Neuronal stem cell (in vitro differentiated cells): Measurements from ENCODE around the gene CEP97.
A peak's percentile ranks its signal among the peaks of the same experiment; 100 is the strongest.

Source experiments
- DNase-seq: peaks from one replicate; pipeline ENCODE4 v3.0.0-alpha.2; 2013; ENCODE audit warnings: low spot score
- H2AFZ ChIP-seq: one replicate; pipeline ENCODE4 v1.6.1; 2013; ENCODE audit warnings: mild to moderate bottlenecking, low read length, inconsistent platforms
- H2AK5ac ChIP-seq: 2 replicates; pipeline ENCODE4 v1.6.1; 2013; ENCODE audit warnings: low read depth, mild to moderate bottlenecking, inconsistent platforms, low read length, moderate library complexity, mixed read lengths
- H2BK120ac ChIP-seq: 2 replicates; pipeline ENCODE4 v1.6.1; 2013; ENCODE audit warnings: low read depth, mild to moderate bottlenecking, inconsistent platforms, low read length, moderate library complexity, mixed read lengths
- H2BK12ac ChIP-seq: one replicate; pipeline ENCODE4 v1.6.1; 2013; ENCODE audit warnings: low read length, inconsistent platforms
- H2BK15ac ChIP-seq: 2 replicates; pipeline ENCODE4 v1.6.1; 2013; ENCODE audit warnings: mild to moderate bottlenecking, low read length, inconsistent platforms, mixed read lengths
- H2BK5ac ChIP-seq: one replicate; pipeline ENCODE4 v1.6.1; 2013; ENCODE audit warnings: inconsistent platforms, mild to moderate bottlenecking, low read length, moderate library complexity
- H3K14ac ChIP-seq: one replicate; pipeline ENCODE4 v1.6.1; 2013; ENCODE audit warnings: low read length, inconsistent platforms
- H3K18ac ChIP-seq: 2 replicates; pipeline ENCODE4 v1.6.1; 2013; ENCODE audit warnings: low read length, inconsistent platforms
- H3K23ac ChIP-seq: 2 replicates; pipeline ENCODE4 v1.6.1; 2013; ENCODE audit warnings: low read depth, mild to moderate bottlenecking, mixed read lengths, low read length, inconsistent platforms; ENCODE audit not compliant: poor library complexity
- H3K27ac ChIP-seq: replicated peaks from 3 replicates; pipeline ENCODE4 v1.5.1; 2013; ENCODE audit warnings: low read length, inconsistent platforms
- H3K27me3 ChIP-seq, 3 experiments: 2 replicates each; pipeline ENCODE4 v1.6.1; 2013; ENCODE audit warnings: low read length in 3 of 3, mild to moderate bottlenecking in 2 of 3, inconsistent platforms in 1 of 3, low read depth in 1 of 3, mixed read lengths in 1 of 3, moderate library complexity in 1 of 3; ENCODE audit not compliant: control insufficient read depth in 3 of 3, insufficient read depth in 3 of 3
- H3K36me3 ChIP-seq, 2 donors: replicated peaks in 1 of 2; 2 replicates each; pipeline ENCODE4 v1.6.1; 2013; ENCODE audit warnings: low read length in 2 of 2; ENCODE audit not compliant: control insufficient read depth in 2 of 2, insufficient read depth in 2 of 2
- H3K4ac ChIP-seq: 2 replicates; pipeline ENCODE4 v1.6.1; 2013; ENCODE audit warnings: inconsistent platforms, mild to moderate bottlenecking, low read length, moderate library complexity
- H3K4me1 ChIP-seq, 2 donors: 1 replicate in 1 of 2; 2 replicates in 1 of 2; pipeline ENCODE4 v1.6.1; 2013; ENCODE audit warnings: low read length in 2 of 2, low read depth in 1 of 2; ENCODE audit not compliant: control insufficient read depth in 2 of 2, insufficient read depth in 1 of 2
- H3K4me2 ChIP-seq: one replicate; pipeline ENCODE4 v1.6.1; 2013; ENCODE audit warnings: mild to moderate bottlenecking, low read length, inconsistent platforms; ENCODE audit not compliant: insufficient read depth, poor library complexity, severe bottlenecking
- H3K4me3 ChIP-seq, 2 donors: 2 replicates each; pipeline ENCODE4 v1.5.1; 2013; ENCODE audit warnings: low read length in 2 of 2, mild to moderate bottlenecking in 2 of 2, inconsistent platforms in 1 of 2, moderate library complexity in 1 of 2
- H3K79me1 ChIP-seq: one replicate; pipeline ENCODE4 v1.6.1; 2013; ENCODE audit warnings: low read depth, mild to moderate bottlenecking, inconsistent platforms, low read length, moderate library complexity
- H3K9ac ChIP-seq: one replicate; pipeline ENCODE4 v1.6.1; 2013; ENCODE audit warnings: mild to moderate bottlenecking, low read depth, low read length, inconsistent platforms; ENCODE audit not compliant: poor library complexity
- H3K9me3 ChIP-seq, 2 donors: replicated peaks in 1 of 2; 2 replicates each; pipeline versions ENCODE3 to v1.6.1; 2013; ENCODE audit warnings: low read length in 2 of 2, mild to moderate bottlenecking in 2 of 2, inconsistent platforms in 1 of 2, low read depth in 1 of 2, mixed read lengths in 1 of 2, moderate library complexity in 1 of 2; ENCODE audit not compliant: control insufficient read depth in 2 of 2, insufficient read depth in 1 of 2
- H4K8ac ChIP-seq: one replicate; pipeline ENCODE4 v1.6.1; 2013; ENCODE audit warnings: low read depth, mild to moderate bottlenecking, inconsistent platforms, low read length, moderate library complexity
- H4K91ac ChIP-seq: one replicate; pipeline ENCODE4 v1.6.1; 2013; ENCODE audit warnings: low read length, low read depth, mild to moderate bottlenecking, inconsistent platforms; ENCODE audit not compliant: poor library complexity
- WGBS, 2 donors: extraction: QIAGEN DNeasy Blood & Tissue Kit; methylation state at CpG; one replicate each; pipeline ENCODE4 v1.1.7; 2013; ENCODE audit warnings: missing lambda C conversion rate in 2 of 2, mixed read lengths in 1 of 2; ENCODE audit not compliant: insufficient read length in 2 of 2, insufficient replicate concordance in 1 of 2; ENCODE audit errors: extremely low coverage in 2 of 2; 5-methylcytosine and 5-hydroxymethylcytosine counted together

CEP97 gene

DNA sequence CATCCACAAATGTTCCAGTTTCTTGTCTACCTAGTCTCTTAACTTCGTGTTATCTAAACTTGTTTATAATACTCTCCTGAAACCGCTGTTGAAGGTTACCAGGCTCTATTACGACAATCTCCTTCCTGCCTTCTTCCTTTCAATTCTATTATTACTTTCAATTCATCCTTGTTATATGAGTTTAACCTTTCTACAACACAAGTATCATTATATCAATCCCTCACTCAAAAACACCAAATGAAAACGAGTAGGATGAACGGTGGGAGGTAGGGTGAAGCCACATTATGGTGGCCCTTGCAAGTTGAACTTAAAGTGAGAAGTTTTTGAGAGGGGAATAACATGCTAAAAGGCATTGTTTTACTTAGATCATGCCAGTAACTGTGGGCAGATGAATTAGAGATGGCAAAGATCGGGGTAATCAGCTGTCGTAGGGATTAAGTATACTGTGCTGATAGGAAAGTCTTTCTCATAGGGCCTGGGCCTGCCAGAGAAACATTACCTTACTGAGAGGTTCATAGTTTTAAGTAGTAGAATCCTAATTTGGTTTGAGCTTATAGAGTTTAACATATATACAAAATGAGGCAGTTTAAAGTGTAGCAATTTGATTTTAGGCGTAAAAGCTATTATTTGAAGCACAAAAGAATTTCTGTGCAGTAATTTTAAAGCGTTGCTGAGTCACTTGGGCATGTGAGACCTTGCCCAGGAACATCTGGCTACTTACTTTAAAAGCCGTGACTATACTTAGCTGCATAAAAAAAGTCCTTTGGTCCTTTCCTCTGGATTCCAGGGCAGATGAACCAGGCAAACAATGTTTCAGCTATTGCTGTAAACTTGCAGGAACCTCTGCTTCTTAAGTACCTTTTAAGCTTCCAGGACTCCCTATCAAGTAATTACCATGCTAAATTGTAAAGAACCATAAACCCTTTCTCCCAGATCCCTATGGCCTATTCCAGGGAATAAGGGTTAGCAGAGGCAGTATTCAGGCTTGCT is 3.3 kb upstream of the CEP97 start:
- no peak overlapping the region for H3K14ac ChIP-seq
- no peak overlapping the region for H3K4ac ChIP-seq
- no peak overlapping the region for H3K4me3 ChIP-seq
- no peaks in the 10 kb centered on the region for H3K9me3 ChIP-seq
- H3K18ac ChIP-seq: no peak overlapping the region
- no peak overlapping the region for H2BK120ac ChIP-seq
- no peak overlapping the region for H3K27ac ChIP-seq
- WGBS, 2 donors: no CpG with 5 or more reads among the region's 10 CpGs
- no peak for DNase-seq
- H2BK12ac ChIP-seq: no peak overlapping the region
- no peak overlapping the region for H3K23ac ChIP-seq
- no peak overlapping the region for H2BK5ac ChIP-seq
- H3K4me2 ChIP-seq: no peak overlapping the region
- no peaks in the 10 kb centered on the region for H3K27me3 ChIP-seq
- no peaks in the 10 kb centered on the region for H3K36me3 ChIP-seq
- no peak overlapping the region for H2AK5ac ChIP-seq
- no peak overlapping the region for H4K8ac ChIP-seq
- H3K9ac ChIP-seq: no peak overlapping the region
- no peak overlapping the region for H4K91ac ChIP-seq
- H2AFZ ChIP-seq: peak overlapping the region; percentile 69
- H2BK15ac ChIP-seq: no peak overlapping the region
- H3K79me1 ChIP-seq: no peaks in the 10 kb centered on the region
- H3K4me1 ChIP-seq: peaks cover 0 to 2% of the 10 kb centered on the region in 2 donors

DNA sequence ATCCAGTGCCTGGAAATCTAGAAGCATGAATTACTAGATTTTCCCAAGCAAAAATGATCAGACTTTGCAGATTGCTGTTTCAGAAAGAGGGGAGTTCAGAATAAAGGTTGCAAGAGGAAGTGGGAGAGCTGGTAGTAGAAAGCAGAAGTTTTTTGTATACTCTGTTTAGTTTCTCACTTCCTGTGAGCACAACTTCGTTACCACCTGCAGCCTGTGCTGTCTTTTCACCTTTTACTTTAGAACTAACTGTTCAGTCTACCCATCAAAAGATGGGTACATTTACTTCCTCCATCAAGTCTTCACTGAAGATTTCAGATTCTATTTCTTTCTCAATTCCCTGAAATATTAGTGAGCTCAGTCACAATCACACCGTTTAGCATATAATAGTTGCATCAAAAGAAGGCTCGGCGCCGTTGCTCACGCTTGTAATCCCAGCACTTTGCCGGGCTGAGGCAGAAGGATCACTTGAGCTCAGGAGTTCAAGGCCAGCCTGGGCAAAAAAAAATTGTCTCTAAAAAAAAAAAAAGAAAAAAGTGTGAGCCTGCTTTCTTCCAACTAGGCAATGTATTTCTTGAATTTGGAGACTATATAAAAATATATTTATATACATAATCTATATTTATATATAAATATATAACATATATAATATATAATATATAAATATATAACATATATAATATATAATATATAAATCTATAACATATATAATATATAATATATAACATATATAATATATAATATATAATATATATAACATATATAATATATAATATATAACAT is 1.8 kb upstream of the CEP97 start:
- Histone ChIP-seq H2AK5ac (no peak overlapping the region), H3K9ac (no peak overlapping the region), H2BK15ac (no peak overlapping the region), H4K8ac (no peak overlapping the region), H3K27ac (no peak overlapping the region), H3K27me3 (no peaks in the 10 kb centered on the region), H3K4me3 (no peak overlapping the region), H3K4ac (no peak overlapping the region), H3K18ac (no peak overlapping the region), H3K4me1 (peaks cover 0 to 2% of the 10 kb centered on the region in 2 donors), H3K9me3 (no peaks in the 10 kb centered on the region), H3K36me3 (peaks cover 0 to 14% of the 10 kb centered on the region in 2 donors), H2BK120ac (no peak overlapping the region), H3K79me1 (no peaks in the 10 kb centered on the region), H2BK5ac (no peak overlapping the region), H3K23ac (no peak overlapping the region), H4K91ac (no peak overlapping the region), H3K14ac (no peak overlapping the region), H2AFZ (peak overlapping the region; percentile 57), H3K4me2 (no peak overlapping the region), H2BK12ac (no peak overlapping the region)
- WGBS, 2 donors: no CpG with 5 or more reads among the region's 7 CpGs
- no peak for DNase-seq

DNA sequence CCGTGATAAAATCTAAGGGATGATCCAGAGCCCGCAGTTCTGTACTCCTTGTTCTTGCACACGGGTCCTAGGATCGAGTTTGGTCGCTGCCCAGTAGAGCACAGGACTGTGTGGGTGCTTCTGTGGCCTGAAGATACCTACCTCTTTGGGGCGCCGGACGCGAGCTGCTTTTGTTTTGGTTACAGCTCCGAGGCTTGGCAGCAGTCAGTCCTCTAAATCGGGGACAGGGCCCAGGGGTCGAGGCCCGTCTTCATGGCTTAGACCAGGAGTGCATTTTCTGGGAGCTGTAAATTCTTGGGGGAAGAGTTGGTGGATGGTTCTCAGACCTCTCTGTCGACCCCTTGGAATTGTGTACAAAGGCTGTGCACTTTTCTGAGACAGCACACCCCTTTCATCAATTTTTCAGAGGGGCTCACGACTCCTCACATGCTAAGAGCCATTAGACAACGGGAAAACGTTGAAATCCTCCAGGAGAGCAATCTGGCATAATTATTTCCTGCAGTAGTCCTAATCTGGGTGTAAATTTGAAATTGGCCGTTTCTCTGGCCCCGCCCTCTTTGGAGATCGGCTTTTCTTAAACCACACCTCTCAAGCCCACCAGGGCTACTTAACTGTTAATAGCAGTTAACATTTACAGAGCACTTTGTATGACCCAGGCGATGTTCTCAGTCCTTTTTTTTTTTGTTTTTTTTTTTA is 928 bp downstream of the CEP97 start:
- WGBS, 2 donors: no CpG with 5 or more reads among the region's 21 CpGs
- Histone ChIP-seq H3K4me1 (peaks cover 0 to 2% of the 10 kb centered on the region in 2 donors), H2AFZ (peak overlapping the region; percentile 97), H4K8ac (no peak overlapping the region), H3K14ac (no peak overlapping the region), H3K9me3 (no peaks in the 10 kb centered on the region), H3K9ac (peak overlapping the region; percentile 5), H3K27ac (no peak overlapping the region), H2AK5ac (no peak overlapping the region), H2BK5ac (no peak overlapping the region), H2BK15ac (no peak overlapping the region), H3K79me1 (no peaks in the 10 kb centered on the region), H3K36me3 (peaks cover 11 to 41% of the 10 kb centered on the region in 2 donors), H3K4ac (no peak overlapping the region), H3K27me3 (no peaks in the 10 kb centered on the region), H3K18ac (peak overlapping the region; percentile 58), H2BK120ac (no peak overlapping the region), H3K4me3 (peak overlapping the region; percentile 88 to 96), H3K23ac (no peak overlapping the region), H2BK12ac (no peak overlapping the region), H3K4me2 (peak overlapping the region; percentile 73), H4K91ac (no peak overlapping the region)
- peak; percentile 4 for DNase-seq
